Measurements from ENCODE around the gene CD177.

DNA sequence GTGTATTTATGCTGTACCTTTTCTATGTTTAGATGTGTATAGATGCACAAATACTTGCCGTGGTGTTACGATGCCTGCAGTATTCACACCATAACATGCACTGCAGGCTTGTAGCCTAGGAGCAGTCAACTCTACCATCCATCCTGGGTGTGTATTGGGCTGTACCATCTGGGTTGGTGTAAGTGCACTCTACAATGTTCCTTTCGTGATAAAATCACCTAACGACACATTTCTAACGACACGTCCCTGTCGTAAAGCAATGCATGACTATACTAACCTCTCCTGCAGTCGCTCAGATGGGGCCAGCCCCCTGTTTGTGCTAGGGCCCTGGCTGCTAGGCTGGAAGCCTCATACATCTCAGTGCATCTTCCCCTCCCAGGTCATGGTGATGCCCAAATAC, 18.4 kb downstream of the CD177 start:
- TF ChIP-seq, protein P1, sequence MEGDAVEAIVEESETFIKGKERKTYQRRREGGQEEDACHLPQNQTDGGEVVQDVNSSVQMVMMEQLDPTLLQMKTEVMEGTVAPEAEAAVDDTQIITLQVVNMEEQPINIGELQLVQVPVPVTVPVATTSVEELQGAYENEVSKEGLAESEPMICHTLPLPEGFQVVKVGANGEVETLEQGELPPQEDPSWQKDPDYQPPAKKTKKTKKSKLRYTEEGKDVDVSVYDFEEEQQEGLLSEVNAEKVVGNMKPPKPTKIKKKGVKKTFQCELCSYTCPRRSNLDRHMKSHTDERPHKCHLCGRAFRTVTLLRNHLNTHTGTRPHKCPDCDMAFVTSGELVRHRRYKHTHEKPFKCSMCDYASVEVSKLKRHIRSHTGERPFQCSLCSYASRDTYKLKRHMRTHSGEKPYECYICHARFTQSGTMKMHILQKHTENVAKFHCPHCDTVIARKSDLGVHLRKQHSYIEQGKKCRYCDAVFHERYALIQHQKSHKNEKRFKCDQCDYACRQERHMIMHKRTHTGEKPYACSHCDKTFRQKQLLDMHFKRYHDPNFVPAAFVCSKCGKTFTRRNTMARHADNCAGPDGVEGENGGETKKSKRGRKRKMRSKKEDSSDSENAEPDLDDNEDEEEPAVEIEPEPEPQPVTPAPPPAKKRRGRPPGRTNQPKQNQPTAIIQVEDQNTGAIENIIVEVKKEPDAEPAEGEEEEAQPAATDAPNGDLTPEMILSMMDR (IDR thresholded peaks at IDR 0.05; ENCODE audit: extremely low read depth in 1 of 2, insufficient read depth in 1 of 2, low read depth in 1 of 2, low read length in 2 of 2) = no peak
- no peak for TF ChIP-seq FOS (IDR thresholded peaks at IDR 0.05; ENCODE audit: borderline replicate concordance, insufficient read depth, low read length)
- TF ChIP-seq POLR2A (IDR thresholded peaks at IDR 0.05; ENCODE audit: low read depth, low read length) = no peak
- TF ChIP-seq EZH2 (IDR thresholded peaks at IDR 0.05; ENCODE audit: borderline replicate concordance, low read depth, low read length, severe bottlenecking) = no peak
- no peak for TF ChIP-seq POLR2AphosphoS5 (IDR thresholded peaks at IDR 0.05; ENCODE audit: insufficient read depth, low read depth, low read length)
- TF ChIP-seq, protein P2, sequence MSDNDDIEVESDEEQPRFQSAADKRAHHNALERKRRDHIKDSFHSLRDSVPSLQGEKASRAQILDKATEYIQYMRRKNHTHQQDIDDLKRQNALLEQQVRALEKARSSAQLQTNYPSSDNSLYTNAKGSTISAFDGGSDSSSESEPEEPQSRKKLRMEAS (IDR thresholded peaks at IDR 0.05; ENCODE audit: insufficient read depth, insufficient read length) = no peak
- TF ChIP-seq JUN (IDR thresholded peaks at IDR 0.05; ENCODE audit: borderline replicate concordance, insufficient read depth, insufficient read length, low read depth) = no peak
- TF ChIP-seq MYC (IDR thresholded peaks at IDR 0.05; ENCODE audit: low read depth, low read length) = no peak
- TF ChIP-seq GATA2 (IDR thresholded peaks at IDR 0.05; ENCODE audit: insufficient read depth, insufficient read length, low read depth, low read length) = no peak
